Lower leg skin (tissue), 3 donors: ENCODE results near the gene TMEM169.

ENCODE experiments used
- CTCF ChIP-seq, 3 donors: fragments of 450-650 bp; IDR thresholded peaks; one replicate each; pipeline ENCODE4 v1.5.1; 2016; ENCODE audit warnings: antibody characterized with exemption in 3 of 3, mild to moderate bottlenecking in 3 of 3, moderate library complexity in 2 of 3
- POLR2A ChIP-seq, 2 donors: fragments of 450-650 bp; IDR thresholded peaks; one replicate each; pipeline ENCODE4 v1.6.1; 2016 to 2017; ENCODE audit warnings: antibody characterized with exemption in 2 of 2, mild to moderate bottlenecking in 1 of 2, moderate library complexity in 1 of 2

- no peak for TF ChIP-seq POLR2A (IDR thresholded peaks at IDR 0.05)
- no peak for TF ChIP-seq CTCF (IDR thresholded peaks at IDR 0.05)
These were observed 26.7 kb downstream of the TMEM169 start for GRCh38 chr2:216108310-216108966.
